ENCODE measurements around the gene NIFK. TPM values are rescaled to one million over a fixed set of nuclear protein-coding genes. Genes with fewer than 3 reads are reported as not detected.

Gene NIFK
- total and polyA plus RNA-seq, 2 experiments from 2014 or later = 20.4 to 44.0 TPM

- Histone ChIP-seq H3K36me3 (no peaks in the 10 kb centered on the region), H3K27ac (no peak overlapping the region), H3K4me1 (ENCODE audit: low read depth) (no peaks in the 10 kb centered on the region), H3K9me3 (ENCODE audit: low read depth) (no peaks in the 10 kb centered on the region), H3K27me3 (no peaks in the 10 kb centered on the region), H3K4me3 (no peak overlapping the region)
- TF ChIP-seq CTCF (IDR thresholded peaks at IDR 0.05; ENCODE audit: low read depth, low read length) = no peak
- DNase-seq (ENCODE audit: low read depth in 1 of 2, low spot score in 1 of 2) = no peak
These were observed 39.7 kb upstream of the NIFK start for GRCh38 chr2:121776361-121776760.

- Histone ChIP-seq H3K9me3 (ENCODE audit: low read depth) (no peaks in the 10 kb centered on the region), H3K36me3 (no peaks in the 10 kb centered on the region), H3K27me3 (no peaks in the 10 kb centered on the region), H3K27ac (no peak overlapping the region), H3K4me1 (ENCODE audit: low read depth) (no peaks in the 10 kb centered on the region), H3K4me3 (no peak overlapping the region)
- DNase-seq (ENCODE audit: low read depth in 1 of 2, low spot score in 1 of 2) = no peak
- TF ChIP-seq CTCF (IDR thresholded peaks at IDR 0.05; ENCODE audit: low read depth, low read length) = no peak
These were observed 37.6 kb upstream of the NIFK start for GRCh38 chr2:121774235-121774634.

GRCh38 chr2:121771976-121772742 is 35.5 kb upstream of the NIFK start:
- Histone ChIP-seq H3K36me3 (peaks cover 3% of the 10 kb centered on the region), H3K27ac (no peak overlapping the region), H3K4me3 (no peak overlapping the region), H3K27me3 (no peaks in the 10 kb centered on the region), H3K9me3 (ENCODE audit: low read depth) (no peaks in the 10 kb centered on the region), H3K4me1 (ENCODE audit: low read depth) (no peaks in the 10 kb centered on the region)
- peak in 1 of 2 donors; percentile 54 for DNase-seq (ENCODE audit: low read depth in 1 of 2, low spot score in 1 of 2)
- no peak for TF ChIP-seq CTCF (IDR thresholded peaks at IDR 0.05; ENCODE audit: low read depth, low read length)

GRCh38 chr2:121768143-121768755 is 31.6 kb upstream of the NIFK start:
- TF ChIP-seq CTCF (IDR thresholded peaks at IDR 0.05; ENCODE audit: low read depth, low read length) = no peak
- no peak for DNase-seq (ENCODE audit: low read depth in 1 of 2, low spot score in 1 of 2)
- Histone ChIP-seq H3K27me3 (no peaks in the 10 kb centered on the region), H3K4me3 (no peak overlapping the region), H3K36me3 (peaks cover 31% of the 10 kb centered on the region), H3K9me3 (ENCODE audit: low read depth) (no peaks in the 10 kb centered on the region), H3K4me1 (ENCODE audit: low read depth) (no peaks in the 10 kb centered on the region), H3K27ac (no peak overlapping the region)

DNA sequence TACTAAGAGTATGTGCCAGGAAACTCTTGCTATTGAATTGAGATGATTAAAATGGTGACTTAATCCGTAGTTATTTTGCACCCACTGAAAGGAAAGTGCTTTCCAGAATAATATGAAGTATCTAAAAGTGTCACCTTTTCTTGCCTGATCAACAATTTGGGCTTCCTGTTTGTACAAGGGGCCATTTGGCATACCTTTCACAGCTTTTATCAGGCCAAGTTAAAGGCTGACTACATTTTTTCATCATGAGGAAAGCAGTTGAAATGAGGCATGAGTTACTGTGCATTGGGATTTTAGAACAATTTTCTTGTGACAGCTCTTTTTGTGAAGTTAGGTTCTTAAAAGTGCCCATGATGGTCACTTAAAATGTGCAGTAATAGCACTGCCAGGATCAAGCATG is 29.9 kb upstream of the NIFK start:
- no peaks in the 10 kb centered on the region for H3K4me1 ChIP-seq (ENCODE audit: low read depth)
- H3K4me3 ChIP-seq = no peak overlapping the region
- no peaks in the 10 kb centered on the region for H3K9me3 ChIP-seq (ENCODE audit: low read depth)
- no peaks in the 10 kb centered on the region for H3K27me3 ChIP-seq
- no peak for TF ChIP-seq CTCF (IDR thresholded peaks at IDR 0.05; ENCODE audit: low read depth, low read length)
- H3K36me3 ChIP-seq = peaks cover 40% of the 10 kb centered on the region
- no peak overlapping the region for H3K27ac ChIP-seq
- no peak for DNase-seq (ENCODE audit: low read depth in 1 of 2, low spot score in 1 of 2)
